MM.1S (cell line): ENCODE data around the gene CCER1.

ENCODE experiments used
- DNase-seq: peaks from one replicate; pipeline ENCODE4 v3.0.0-alpha.2; 2015
- H2AFZ ChIP-seq: fragments of 300-600 bp; sonication (generic); 2 replicates; pipeline ENCODE4 v1.6.0; 2016; ENCODE audit warnings: antibody characterized with exemption, low read length
- H3F3A ChIP-seq: fragments of 300-600 bp; sonication (generic); 2 replicates; pipeline ENCODE4 v1.6.1; 2016; ENCODE audit warnings: mild to moderate bottlenecking, antibody characterized with exemption, low read length, moderate library complexity, mixed read lengths; ENCODE audit not compliant: insufficient read depth
- H3K27ac ChIP-seq: fragments of 300-600 bp; sonication (generic); 2 replicates; pipeline ENCODE4 v1.5.1; 2016; ENCODE audit warnings: mild to moderate bottlenecking, low read length
- H3K27me3 ChIP-seq: fragments of 300-600 bp; sonication (generic); replicated peaks from 2 replicates; pipeline ENCODE4 v1.6.0; 2016; ENCODE audit warnings: low read length; ENCODE audit not compliant: insufficient read depth
- H3K36me3 ChIP-seq: fragments of 300-600 bp; sonication (generic); replicated peaks from 2 replicates; pipeline ENCODE4 v1.6.1; 2016; ENCODE audit warnings: mild to moderate bottlenecking, low read length, mixed read lengths; ENCODE audit not compliant: insufficient read depth
- H3K4me1 ChIP-seq: fragments of 300-600 bp; sonication (generic); 2 replicates; pipeline ENCODE4 v1.6.1; 2016; ENCODE audit warnings: low read length, mixed read lengths
- H3K4me2 ChIP-seq: fragments of 300-600 bp; sonication (generic); 2 replicates; pipeline ENCODE4 v1.6.0; 2016; ENCODE audit warnings: low read depth, low read length
- H3K4me3 ChIP-seq: fragments of 300-600 bp; sonication (generic); 2 replicates; pipeline ENCODE4 v1.5.1; 2016; ENCODE audit warnings: low read length, mixed read lengths
- H3K79me2 ChIP-seq: fragments of 300-600 bp; sonication (generic); 2 replicates; pipeline ENCODE4 v1.6.1; 2016; ENCODE audit warnings: mixed run types, low read length, mixed read lengths
- H3K9ac ChIP-seq: fragments of 300-600 bp; sonication (generic); 2 replicates; pipeline ENCODE4 v1.6.1; 2016; ENCODE audit warnings: low read length, mixed read lengths
- H3K9me2 ChIP-seq: fragments of 300-600 bp; sonication (generic); replicated peaks from 2 replicates; pipeline ENCODE4 v1.6.1; 2016; ENCODE audit warnings: mild to moderate bottlenecking, low read length, mixed read lengths; ENCODE audit not compliant: insufficient read depth
- H3K9me3 ChIP-seq: fragments of 300-600 bp; sonication (generic); replicated peaks from 2 replicates; pipeline ENCODE4 v1.6.1; 2016; ENCODE audit warnings: mild to moderate bottlenecking, low read length, mixed read lengths; ENCODE audit not compliant: insufficient read depth
- H4K20me1 ChIP-seq: fragments of 300-600 bp; sonication (generic); 2 replicates; pipeline ENCODE4 v1.6.1; 2016; ENCODE audit warnings: mild to moderate bottlenecking, low read length, moderate library complexity, mixed read lengths; ENCODE audit not compliant: insufficient read depth
- CTCF ChIP-seq: fragments of 300-600 bp; sonication (generic); IDR thresholded peaks from 2 replicates; pipeline ENCODE4 v1.5.1; 2016; ENCODE audit warnings: antibody characterized with exemption, low read length, mixed read lengths
- EZH2 ChIP-seq: fragments of 300-600 bp; sonication (generic); optimal IDR thresholded peaks from 2 replicates; pipeline ENCODE3; 2017; ENCODE audit warnings: low read depth, mild to moderate bottlenecking, antibody characterized with exemption, low read length, mixed read lengths
- EZH2phosphoT487 ChIP-seq: fragments of 300-600 bp; sonication (generic); IDR thresholded peaks from 2 replicates; pipeline ENCODE4 v1.6.1; 2018; ENCODE audit warnings: antibody characterized with exemption, low read length

Gene CCER1

DNA sequence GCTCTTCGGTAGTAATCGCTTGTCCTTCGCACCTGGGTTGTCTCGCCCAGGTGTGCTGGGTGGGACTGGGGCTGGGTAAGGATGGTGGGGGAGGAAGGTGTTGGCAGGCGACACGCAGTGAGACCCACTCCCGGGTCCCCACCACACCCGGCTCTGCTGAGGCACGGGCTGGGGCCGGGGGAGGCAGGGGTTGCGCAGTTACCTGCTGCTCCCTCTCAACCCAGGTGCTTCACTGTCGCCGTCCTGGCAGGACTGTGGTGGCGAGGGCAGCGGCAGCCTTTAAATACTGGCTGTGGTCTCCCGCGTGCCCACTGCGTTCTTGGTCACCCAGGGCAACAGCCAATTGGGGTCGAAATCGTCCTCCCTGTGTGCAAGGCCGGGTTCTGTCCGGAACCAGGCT, at the start of gene CCER1:
TSS of gene CCER1 (minus strand) at position 256 of the 400 bp plus-strand sequence. CDS start 434 bp downstream, outside the sequence.
- no peaks in the 10 kb centered on the region for H3K9me2 ChIP-seq

GRCh38 chr12:91003737-91004136, 48.8 kb upstream of the CCER1 start:
- TF ChIP-seq CTCF (no peak), EZH2phosphoT487 (no peak), EZH2 (no peak)
- H3K4me2 ChIP-seq, result no peak overlapping the region
- DNase-seq, result no peak
- H2AFZ ChIP-seq, result no peak overlapping the region
- no peak overlapping the region for H3K4me3 ChIP-seq
- no peak overlapping the region for H3K27ac ChIP-seq
- H3K9ac ChIP-seq, result no peak overlapping the region
- peaks cover 12% of the 10 kb centered on the region for H3F3A ChIP-seq
- H4K20me1 ChIP-seq, result no peaks in the 10 kb centered on the region; the same call in 1 of the 2 replicates
- H3K9me3 ChIP-seq, result no peaks in the 10 kb centered on the region
- H3K9me2 ChIP-seq, result no peaks in the 10 kb centered on the region
- peaks cover 62% of the 10 kb centered on the region for H3K27me3 ChIP-seq
- no peaks in the 10 kb centered on the region for H3K36me3 ChIP-seq
- peaks cover 15% of the 10 kb centered on the region for H3K4me1 ChIP-seq
- H3K79me2 ChIP-seq, result no peaks in the 10 kb centered on the region

More for the DNA sequence above, at the start of gene CCER1:
- Histone ChIP-seq H4K20me1 (no peaks in the 10 kb centered on the region), H3K9ac (no peak within 1 kb of the TSS), H3K4me3 (no peak within 1 kb of the TSS), H3K27ac (no peak within 1 kb of the TSS), H3K9me3 (no peaks in the 10 kb centered on the region), H3K36me3 (no peaks in the 10 kb centered on the region), H3F3A (no peaks in the 10 kb centered on the region), H2AFZ (no peak within 1 kb of the TSS), H3K4me1 (no peaks in the 10 kb centered on the region), H3K4me2 (no peak within 1 kb of the TSS), H3K27me3 (no peaks in the 10 kb centered on the region), H3K79me2 (no peaks in the 10 kb centered on the region)
- TF ChIP-seq EZH2phosphoT487, result no peak
- TF ChIP-seq CTCF, result no peak
- TF ChIP-seq EZH2, result no peak
- no peak for DNase-seq

DNA sequence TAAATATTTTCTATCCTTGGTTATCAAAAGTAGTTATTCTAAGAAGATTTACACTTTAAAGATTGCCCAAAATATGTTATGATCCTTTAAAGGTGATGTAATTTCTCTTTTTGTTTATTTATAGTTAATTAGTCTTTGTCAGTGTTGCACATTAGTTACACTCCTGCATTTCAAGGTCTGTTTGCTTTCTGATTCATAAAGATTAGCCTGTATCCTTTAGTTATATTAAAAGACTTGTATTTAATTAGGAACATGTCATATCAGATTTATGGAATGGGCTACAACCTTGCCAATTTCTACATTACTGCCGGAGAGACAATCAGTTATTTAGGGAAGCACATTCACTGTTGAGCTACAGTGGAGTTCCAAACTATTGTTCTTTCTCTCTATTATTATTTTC, 46.3 kb upstream of the CCER1 start:
- H4K20me1 ChIP-seq, result no peaks in the 10 kb centered on the region
- no peaks in the 10 kb centered on the region for H3F3A ChIP-seq
- no peaks in the 10 kb centered on the region for H3K4me1 ChIP-seq
- H3K9me2 ChIP-seq, result no peaks in the 10 kb centered on the region
- H2AFZ ChIP-seq, result no peak overlapping the region
- no peak overlapping the region for H3K9ac ChIP-seq
- no peak overlapping the region for H3K27ac ChIP-seq
- H3K4me3 ChIP-seq, result no peak overlapping the region
- no peak for TF ChIP-seq EZH2phosphoT487
- no peak for TF ChIP-seq CTCF
- no peak for DNase-seq
- H3K27me3 ChIP-seq, result peaks cover 41% of the 10 kb centered on the region
- H3K4me2 ChIP-seq, result no peak overlapping the region
- no peaks in the 10 kb centered on the region for H3K36me3 ChIP-seq
- no peaks in the 10 kb centered on the region for H3K9me3 ChIP-seq
- H3K79me2 ChIP-seq, result no peaks in the 10 kb centered on the region
